GM04504 (cell line): ENCODE data around the gene PKHD1.
"Not testable (repeated sequence)": the region's sequence is repeated elsewhere in the genome, so short reads cannot be mapped to it uniquely, and the experiment has no call there.

Experiments
- DNase-seq: peaks from one replicate; pipeline ENCODE4 v3.0.0-alpha.2; 2012; ENCODE audit warnings: low read depth

Gene PKHD1

GRCh38 chr6:51854347-51854746, 233.1 kb downstream of the PKHD1 start:
- no peak for DNase-seq

- DNase-seq = not testable (repeated sequence)
These were observed 234.3 kb downstream of the PKHD1 start for GRCh38 chr6:51853109-51853508.

GRCh38 chr6:51846531-51846930, 240.9 kb downstream of the PKHD1 start:
- no peak for DNase-seq

GRCh38 chr6:51844336-51844735, 243.1 kb downstream of the PKHD1 start:
- DNase-seq = no peak

GRCh38 chr6:51843456-51844056, 243.9 kb downstream of the PKHD1 start:
- no peak for DNase-seq

GRCh38 chr6:51842804-51843378, 244.5 kb downstream of the PKHD1 start:
- DNase-seq = no peak

GRCh38 chr6:51842061-51842803, 245.2 kb downstream of the PKHD1 start:
- DNase-seq = no peak

GRCh38 chr6:51841626-51842025, 245.8 kb downstream of the PKHD1 start:
- no peak for DNase-seq

GRCh38 chr6:51839726-51840374, 247.6 kb downstream of the PKHD1 start:
- no peak for DNase-seq

- DNase-seq = no peak
These were observed 256.7 kb downstream of the PKHD1 start for GRCh38 chr6:51830666-51831065.

GRCh38 chr6:51827580-51827979, 259.8 kb downstream of the PKHD1 start:
- no peak for DNase-seq

- DNase-seq = no peak
These were observed 262.5 kb downstream of the PKHD1 start for GRCh38 chr6:51824940-51825339.

GRCh38 chr6:51820555-51820954, 266.9 kb downstream of the PKHD1 start:
- DNase-seq = no peak

GRCh38 chr6:51818520-51819022, 268.8 kb downstream of the PKHD1 start:
- DNase-seq = no peak

- DNase-seq = no peak
These were observed 269.6 kb downstream of the PKHD1 start for GRCh38 chr6:51817832-51818231.

- no peak for DNase-seq
These were observed 273.0 kb downstream of the PKHD1 start for GRCh38 chr6:51814418-51814817.

- DNase-seq = no peak
These were observed 273.5 kb downstream of the PKHD1 start for GRCh38 chr6:51813904-51814303.

- DNase-seq = no peak
These were observed 275.2 kb downstream of the PKHD1 start for GRCh38 chr6:51812231-51812630.

- DNase-seq = no peak
These were observed 281.9 kb downstream of the PKHD1 start for GRCh38 chr6:51805517-51805916.

- DNase-seq = no peak
These were observed 286.8 kb downstream of the PKHD1 start for GRCh38 chr6:51800603-51801002.

GRCh38 chr6:51793393-51793792, 294.0 kb downstream of the PKHD1 start:
- no peak for DNase-seq

GRCh38 chr6:51792273-51793030, 295.0 kb downstream of the PKHD1 start:
- no peak for DNase-seq
